GM19328 (cell line): Measurements from ENCODE around the gene RRM1.
"Not testable (repeated sequence)": the region's sequence is repeated elsewhere in the genome, so short reads cannot be mapped to it uniquely, and the experiment has no call there.

Source experiments
- ATAC-seq: cut with Tn5 transposase; IDR thresholded peaks from one replicate; pipeline ENCODE4 v1.9.1; 2021; ENCODE audit warnings: mild to moderate bottlenecking, moderate library complexity; ENCODE audit not compliant: unreplicated experiment

The RRM1 gene

DNA sequence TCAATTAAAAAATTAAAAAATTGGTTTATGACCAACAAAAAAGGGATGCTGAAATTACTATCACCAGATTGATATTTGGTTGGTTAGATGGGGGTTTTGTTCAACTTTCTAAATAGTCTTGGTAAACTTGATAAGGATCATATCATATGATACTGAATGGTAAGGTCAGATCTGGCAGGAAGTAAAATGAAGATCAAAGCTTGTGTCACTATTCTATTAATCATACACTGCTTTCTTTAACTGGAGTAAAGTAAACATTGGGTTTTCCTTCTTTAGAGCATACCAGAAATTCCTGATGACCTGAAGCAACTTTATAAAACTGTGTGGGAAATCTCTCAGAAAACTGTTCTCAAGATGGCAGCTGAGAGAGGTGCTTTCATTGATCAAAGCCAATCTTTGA lies 40.2 kb downstream of the RRM1 start:
- ATAC-seq = no peak

DNA sequence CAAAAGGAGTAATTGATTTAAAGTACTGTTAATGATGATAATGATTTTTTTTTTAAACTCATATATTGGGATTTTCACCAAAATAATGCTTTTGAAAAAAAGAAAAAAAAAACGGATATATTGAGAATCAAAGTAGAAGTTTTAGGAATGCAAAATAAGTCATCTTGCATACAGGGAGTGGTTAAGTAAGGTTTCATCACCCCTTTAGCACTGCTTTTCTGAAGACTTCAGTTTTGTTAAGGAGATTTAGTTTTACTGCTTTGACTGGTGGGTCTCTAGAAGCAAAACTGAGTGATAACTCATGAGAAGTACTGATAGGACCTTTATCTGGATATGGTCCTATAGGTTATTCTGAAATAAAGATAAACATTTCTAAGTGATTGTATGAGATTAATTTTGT lies 43.9 kb downstream of the RRM1 start:
- no peak for ATAC-seq

DNA sequence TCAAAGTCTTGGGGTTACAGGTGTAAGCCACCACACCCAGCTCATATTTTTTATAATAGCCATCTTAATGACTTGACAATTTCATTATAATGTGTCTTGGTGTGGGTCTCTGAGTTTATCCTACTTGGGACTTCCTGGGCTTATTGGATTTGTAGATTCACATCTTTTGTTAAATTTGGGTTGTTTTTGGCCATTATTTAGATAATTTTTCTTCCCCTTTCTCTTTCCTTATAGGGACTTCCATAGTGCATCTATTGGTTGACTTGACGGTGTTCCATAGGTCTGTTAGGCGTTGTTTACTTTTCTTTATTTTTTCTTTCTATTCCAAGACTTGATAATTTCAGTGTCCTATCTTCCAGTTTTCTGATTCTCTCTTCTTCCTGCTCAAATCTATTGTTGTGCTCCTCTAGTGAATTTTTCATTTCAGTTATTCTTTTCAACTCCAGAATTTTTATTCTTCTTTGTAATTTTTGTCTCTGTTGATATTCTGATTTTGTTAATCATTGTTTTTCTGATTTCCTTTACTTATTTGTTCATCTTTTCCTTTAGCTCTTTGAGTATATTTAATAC lies 45.6 kb downstream of the RRM1 start:
- ATAC-seq = no peak

DNA sequence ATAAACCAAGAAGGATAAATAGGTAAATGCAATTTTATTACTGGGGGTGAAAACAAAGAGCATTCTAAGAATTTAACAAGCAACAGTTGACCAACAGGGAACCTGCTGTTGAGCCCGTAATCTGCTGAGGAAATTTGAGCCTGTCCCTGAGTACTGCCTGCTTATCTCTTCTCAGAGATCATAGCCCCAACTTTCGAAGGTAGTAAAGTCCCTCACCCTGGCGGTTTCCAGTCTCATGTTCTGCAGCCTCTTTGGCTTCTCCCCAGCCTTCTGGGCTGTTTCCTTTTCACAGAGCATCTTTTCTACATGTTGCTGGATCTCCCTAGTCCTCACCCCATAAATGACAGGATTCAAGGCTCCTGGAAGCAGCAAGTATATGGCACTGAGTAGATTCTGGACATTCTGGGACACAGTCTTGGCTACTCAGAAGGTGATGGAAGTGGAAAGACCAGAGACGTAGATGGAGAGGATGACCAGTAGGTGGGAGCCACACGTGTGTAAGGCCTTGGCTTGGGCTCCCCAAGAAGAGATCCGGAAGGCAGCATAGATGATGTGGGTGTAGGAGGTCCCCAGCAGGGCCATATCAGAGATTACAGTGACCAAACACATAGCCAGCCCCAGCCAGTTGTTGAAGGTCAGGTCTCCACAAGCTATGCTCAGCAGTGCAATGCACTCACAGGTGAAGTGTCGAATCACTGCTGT lies 51.6 kb downstream of the RRM1 start:
- no peak for ATAC-seq

DNA sequence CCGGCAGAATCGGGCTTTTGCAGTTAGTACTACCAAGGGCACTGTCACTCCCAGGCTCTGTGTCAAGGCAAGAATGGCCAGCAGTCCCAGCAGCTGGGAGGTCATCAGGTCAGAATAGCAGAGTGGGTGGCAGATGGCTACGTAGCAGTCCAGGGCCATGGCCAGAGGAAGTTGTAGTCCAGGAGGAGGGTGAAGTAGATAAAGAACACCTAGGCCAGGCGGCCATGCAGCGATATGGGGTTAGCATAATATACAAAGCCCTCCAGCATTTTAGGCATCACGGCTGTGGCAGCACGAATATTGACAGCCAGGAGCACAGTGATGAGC lies 52.1 kb downstream of the RRM1 start:
- no peak for ATAC-seq

- no peak for ATAC-seq
Measured at GRCh38 chr11:4154503-4154902, 59.9 kb downstream of the RRM1 start.

- ATAC-seq = no peak
Measured at GRCh38 chr11:4156571-4156970, 62.0 kb downstream of the RRM1 start.

GRCh38 chr11:4158818-4159217 lies 64.2 kb downstream of the RRM1 start:
- ATAC-seq = not testable (repeated sequence)

DNA sequence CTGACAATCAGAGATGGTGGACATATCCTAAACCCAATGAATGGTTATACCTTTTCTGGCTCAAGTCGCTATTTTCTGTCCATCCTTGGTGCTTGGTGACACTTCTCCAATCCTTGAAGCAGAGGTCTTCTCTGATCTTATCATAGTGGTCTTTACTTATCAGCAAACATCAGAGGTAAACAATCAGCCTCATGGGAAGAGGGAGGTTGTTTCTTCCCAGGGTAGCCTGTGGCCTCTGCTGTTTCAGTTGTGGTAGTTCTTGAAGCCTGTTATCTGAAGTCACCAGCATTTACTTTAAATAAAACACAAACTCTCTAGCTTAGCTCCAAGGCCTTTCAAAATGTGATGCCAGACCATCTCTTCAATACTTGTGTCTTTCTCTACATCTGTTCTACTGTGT lies 66.7 kb downstream of the RRM1 start:
- ATAC-seq = no peak

- ATAC-seq = no peak
Measured at GRCh38 chr11:4164884-4165590, 70.4 kb downstream of the RRM1 start.

- no peak for ATAC-seq
Measured at GRCh38 chr11:4167292-4167691, 72.7 kb downstream of the RRM1 start.

DNA sequence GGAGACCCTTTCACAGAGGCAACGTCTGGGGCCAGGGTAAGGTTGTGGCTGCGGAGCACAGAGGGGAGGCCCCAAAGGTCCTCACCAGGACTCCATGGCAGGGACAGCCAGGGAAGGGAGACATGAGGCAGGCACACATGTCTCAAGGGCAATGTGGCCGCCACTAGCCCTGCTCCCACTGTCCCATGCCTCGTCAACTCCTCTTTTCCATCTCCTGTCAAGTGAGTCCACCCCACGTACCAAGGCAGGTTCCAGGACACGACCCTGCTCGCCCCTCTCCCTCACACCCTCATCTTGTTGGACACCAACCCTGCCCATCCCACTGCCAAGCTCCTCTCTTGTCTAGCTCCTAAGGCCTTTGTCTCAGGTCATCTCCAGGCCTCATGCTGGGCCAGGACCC lies 73.2 kb downstream of the RRM1 start:
- ATAC-seq = no peak

DNA sequence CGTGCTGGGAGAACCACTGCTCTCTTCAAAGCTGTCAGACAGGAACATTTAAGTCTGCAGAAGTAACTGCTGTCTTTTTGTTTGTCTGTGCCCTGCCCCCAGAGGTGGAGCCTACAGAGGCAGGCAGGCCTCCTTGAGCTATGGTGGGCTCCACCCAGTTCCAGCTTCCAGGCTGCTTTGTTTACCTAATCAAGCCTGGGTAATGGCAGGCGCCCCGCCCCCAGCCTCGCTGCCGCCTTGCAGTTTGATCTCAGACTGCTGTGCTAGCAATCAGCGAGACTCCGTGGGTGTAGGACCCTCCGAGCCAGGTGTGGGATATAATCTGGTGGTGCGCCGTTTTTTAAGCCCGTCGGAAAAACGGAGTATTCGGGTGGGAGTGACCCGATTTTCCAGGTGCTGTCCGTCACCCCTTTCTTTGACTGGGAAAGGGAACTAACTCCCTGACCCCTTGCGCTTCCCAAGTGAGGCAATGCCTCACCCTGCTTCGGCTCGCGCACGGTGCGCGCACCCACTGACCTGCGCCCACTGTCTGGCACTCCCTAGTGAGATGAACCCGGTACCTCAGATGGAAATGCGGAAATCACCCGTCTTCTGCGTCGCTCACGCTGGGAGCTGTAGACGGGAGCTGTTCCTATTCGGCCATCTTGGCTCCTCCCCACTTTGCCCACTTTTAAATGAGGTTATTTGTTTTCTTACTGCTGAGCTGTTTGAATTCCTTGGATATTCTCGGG lies 81.2 kb downstream of the RRM1 start:
- not testable (repeated sequence) for ATAC-seq

GRCh38 chr11:4178813-4179662 lies 84.4 kb downstream of the RRM1 start:
- ATAC-seq = no peak

GRCh38 chr11:4180441-4181183 lies 86.0 kb downstream of the RRM1 start:
- no peak for ATAC-seq

GRCh38 chr11:4181782-4182721 lies 87.5 kb downstream of the RRM1 start:
- ATAC-seq = peak; percentile 67

GRCh38 chr11:4183410-4184057 lies 88.9 kb downstream of the RRM1 start:
- no peak for ATAC-seq

DNA sequence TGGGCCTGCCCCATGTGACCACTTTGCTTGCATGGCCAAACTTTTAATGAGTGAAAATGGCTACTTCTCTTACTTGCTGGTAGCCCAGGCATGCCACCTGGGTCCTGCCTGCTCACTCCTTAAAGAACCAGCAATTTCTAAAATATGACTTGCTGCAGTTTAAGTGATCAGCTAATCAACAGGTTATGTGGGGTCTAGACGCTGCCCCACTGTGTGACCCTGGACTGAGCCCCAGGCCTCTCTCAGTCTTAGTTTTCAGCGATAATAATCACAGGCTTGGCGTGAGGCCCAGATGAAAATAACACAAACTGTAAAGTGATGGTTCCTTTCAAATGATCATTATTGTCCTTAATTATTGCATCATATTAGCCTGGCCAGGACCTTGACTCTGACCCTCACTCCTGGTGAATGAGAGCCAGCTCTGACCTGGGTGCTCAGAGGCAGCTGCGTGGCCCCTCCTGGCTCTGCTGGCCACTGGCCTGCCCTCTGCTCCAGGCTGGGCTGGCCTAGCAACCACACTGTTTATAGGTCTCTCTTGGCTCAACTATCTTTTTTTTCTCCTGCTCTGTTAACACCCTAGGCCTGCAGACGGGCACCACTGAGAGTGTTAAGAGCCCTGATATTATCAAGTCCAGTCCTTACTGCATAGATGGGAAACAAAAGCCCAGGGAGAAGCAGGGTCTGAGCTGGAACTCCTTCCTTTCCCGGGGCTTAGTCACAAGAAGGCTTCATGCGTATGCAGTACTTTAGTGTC lies 89.7 kb downstream of the RRM1 start:
- no peak for ATAC-seq
